ENCODE results near the gene NFYC.
A peak's percentile ranks its signal among the peaks of the same experiment; 100 is the strongest.

GRCh38 chr1:40774266-40774998, 82.9 kb downstream of the NFYC start:
- TF ChIP-seq CTCF (tag by site-specific recombination; IDR thresholded peaks at IDR 0.05) (peak; percentile 39; the same call in 1 of the 2 replicates), REST (tag by site-specific recombination; IDR thresholded peaks at IDR 0.05) (no peak), MYNN (tag by site-specific recombination; IDR thresholded peaks at IDR 0.05; ENCODE audit: borderline replicate concordance) (no peak), ZNF324 (tag by site-specific recombination; IDR thresholded peaks at IDR 0.05) (no peak), ZNF785 (tag by site-specific recombination; IDR thresholded peaks at IDR 0.05) (no peak), ZBTB21 (tag by site-specific recombination; IDR thresholded peaks at IDR 0.05) (no peak), KLF16 (tag by site-specific recombination; IDR thresholded peaks at IDR 0.05) (no peak), SETDB1 (IDR thresholded peaks at IDR 0.05; ENCODE audit: insufficient read length, low read length) (no peak), HOXC10 (CRISPR knock-in tag; IDR thresholded peaks at IDR 0.05) (no peak), ZNF274 (IDR thresholded peaks at IDR 0.05; ENCODE audit: low read length) (no peak), ZNF274 (tag by site-specific recombination; IDR thresholded peaks at IDR 0.05; ENCODE audit: borderline replicate concordance) (no peak)

All from HEK293 (cell line).